ENCODE results near the gene RANBP3. TPM values are rescaled to one million over a fixed set of nuclear protein-coding genes. Genes with fewer than 3 reads are reported as not detected.

RANBP3 gene, protein sequence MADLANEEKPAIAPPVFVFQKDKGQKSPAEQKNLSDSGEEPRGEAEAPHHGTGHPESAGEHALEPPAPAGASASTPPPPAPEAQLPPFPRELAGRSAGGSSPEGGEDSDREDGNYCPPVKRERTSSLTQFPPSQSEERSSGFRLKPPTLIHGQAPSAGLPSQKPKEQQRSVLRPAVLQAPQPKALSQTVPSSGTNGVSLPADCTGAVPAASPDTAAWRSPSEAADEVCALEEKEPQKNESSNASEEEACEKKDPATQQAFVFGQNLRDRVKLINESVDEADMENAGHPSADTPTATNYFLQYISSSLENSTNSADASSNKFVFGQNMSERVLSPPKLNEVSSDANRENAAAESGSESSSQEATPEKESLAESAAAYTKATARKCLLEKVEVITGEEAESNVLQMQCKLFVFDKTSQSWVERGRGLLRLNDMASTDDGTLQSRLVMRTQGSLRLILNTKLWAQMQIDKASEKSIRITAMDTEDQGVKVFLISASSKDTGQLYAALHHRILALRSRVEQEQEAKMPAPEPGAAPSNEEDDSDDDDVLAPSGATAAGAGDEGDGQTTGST
- total RNA-seq (2014; rRNA removed; shearing (Covaris generic)): 98.3 and 105 TPM in 2 replicates
- polyA plus RNA-seq (2016; fragmentation: Nextera tagmentation; extraction: Ambion mirVana): 40.2 and 41.2 TPM in 2 replicates
- long read RNA-seq, transcript RANBP3-220 (16 exons, 1,783 nt): minor isoform, 9 of 27 reads
- long read RNA-seq, transcript RANBP3-201 (16 exons, 1,762 nt): major isoform, 12 of 27 reads
- long read RNA-seq, partial matches to known transcripts: 3 of 27 reads
- long read RNA-seq, other reads (novel, unspliced or antisense): 3 of 27 reads

DNA sequence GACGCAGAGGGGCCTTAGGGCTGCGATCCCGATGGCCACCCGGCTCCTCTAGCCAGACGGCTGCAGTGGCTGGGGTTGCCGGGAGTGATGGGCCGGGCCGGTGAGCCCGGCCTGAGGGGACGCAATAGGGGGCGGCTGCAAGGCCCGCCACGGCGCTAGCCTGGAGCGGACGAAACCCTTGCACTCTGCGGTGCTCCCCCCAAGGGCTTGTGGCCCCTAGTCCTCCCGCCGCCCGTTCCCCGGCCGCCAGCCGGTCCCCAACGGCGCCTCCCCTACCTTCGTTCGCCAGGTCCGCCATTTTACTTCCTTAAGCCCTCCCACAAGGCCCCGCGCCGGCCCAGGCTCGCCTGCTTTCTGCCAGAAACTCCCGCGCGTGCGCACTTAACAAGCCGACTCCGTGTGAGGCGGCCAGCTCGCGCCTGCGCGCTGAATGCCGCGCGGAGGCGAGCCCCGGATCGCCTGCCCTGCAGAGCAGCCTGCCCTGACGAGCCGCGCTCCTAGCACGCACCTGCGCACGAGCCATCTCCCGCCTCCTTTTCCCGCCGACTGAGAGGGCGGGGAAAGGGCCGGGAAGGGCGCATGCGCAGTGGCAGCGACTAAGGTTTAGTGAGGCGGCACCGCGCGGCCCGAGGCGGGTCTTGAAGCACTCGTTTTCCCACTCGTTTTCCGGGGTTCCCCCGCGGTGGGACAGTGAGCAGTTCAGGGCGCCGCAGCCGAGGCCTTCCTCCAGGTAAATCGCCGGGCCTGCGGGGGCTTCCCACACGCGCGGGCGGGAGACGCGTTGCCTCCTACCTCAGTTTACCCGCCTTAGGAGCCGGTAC, at the start of gene RANBP3:
RANBP3 (minus strand) TSS at position 356 of the 821 bp plus-strand sequence; CDS start at position 298, 58 bp downstream.
- H3K27ac Mint-ChIP-seq: peak within 1 kb of the TSS; percentile 86
- Histone ChIP-seq H2AFZ (peak within 1 kb of the TSS; percentile 90), H3K79me2 (replicated peaks; ENCODE audit: insufficient read depth) (peaks cover 56% of the 10 kb centered on the region), H3K4me3 (peak within 1 kb of the TSS; percentile 87), H3K4me1 (ENCODE audit: insufficient read depth) (peaks cover 20% of the 10 kb centered on the region; the same call in 1 of the 2 replicates), H3K9me2 (ENCODE audit: insufficient read depth) (no peaks in the 10 kb centered on the region), H3K36me3 (ENCODE audit: insufficient read depth) (no peaks in the 10 kb centered on the region), H3K27ac (ENCODE audit: low read depth) (peak within 1 kb of the TSS; percentile 85), H3K4me2 (peak within 1 kb of the TSS; percentile 96), H4K20me1 (replicated peaks; ENCODE audit: insufficient read depth) (peaks cover 39% of the 10 kb centered on the region), H3F3A (replicated peaks; ENCODE audit: low read depth) (no peaks in the 10 kb centered on the region; the same call in 1 of the 2 replicates), H3K27me3 (ENCODE audit: insufficient read depth) (no peaks in the 10 kb centered on the region)
- H3K4me3 Mint-ChIP-seq: peak within 1 kb of the TSS; percentile 91
- DNase-seq (ENCODE audit: low spot score) (peak; percentile 99), ATAC-seq (peak; percentile 95)
- H3K4me1 Mint-ChIP-seq: peaks cover 31% of the 10 kb centered on the region
- TF ChIP-seq CREB1 (CRISPR knock-in tag; IDR thresholded peaks at IDR 0.05; ENCODE audit: low read depth) (peak; percentile 51), POLR2AphosphoS5 (IDR thresholded peaks at IDR 0.05; ENCODE audit: low read depth) (peak; percentile 77), ZNF331 (CRISPR knock-in tag; IDR thresholded peaks at IDR 0.05; ENCODE audit: low read depth) (no peak), ZNF114 (CRISPR knock-in tag; IDR thresholded peaks at IDR 0.05) (no peak), ETS1 (IDR thresholded peaks at IDR 0.05) (no peak)
- TF ChIP-seq, protein P1, sequence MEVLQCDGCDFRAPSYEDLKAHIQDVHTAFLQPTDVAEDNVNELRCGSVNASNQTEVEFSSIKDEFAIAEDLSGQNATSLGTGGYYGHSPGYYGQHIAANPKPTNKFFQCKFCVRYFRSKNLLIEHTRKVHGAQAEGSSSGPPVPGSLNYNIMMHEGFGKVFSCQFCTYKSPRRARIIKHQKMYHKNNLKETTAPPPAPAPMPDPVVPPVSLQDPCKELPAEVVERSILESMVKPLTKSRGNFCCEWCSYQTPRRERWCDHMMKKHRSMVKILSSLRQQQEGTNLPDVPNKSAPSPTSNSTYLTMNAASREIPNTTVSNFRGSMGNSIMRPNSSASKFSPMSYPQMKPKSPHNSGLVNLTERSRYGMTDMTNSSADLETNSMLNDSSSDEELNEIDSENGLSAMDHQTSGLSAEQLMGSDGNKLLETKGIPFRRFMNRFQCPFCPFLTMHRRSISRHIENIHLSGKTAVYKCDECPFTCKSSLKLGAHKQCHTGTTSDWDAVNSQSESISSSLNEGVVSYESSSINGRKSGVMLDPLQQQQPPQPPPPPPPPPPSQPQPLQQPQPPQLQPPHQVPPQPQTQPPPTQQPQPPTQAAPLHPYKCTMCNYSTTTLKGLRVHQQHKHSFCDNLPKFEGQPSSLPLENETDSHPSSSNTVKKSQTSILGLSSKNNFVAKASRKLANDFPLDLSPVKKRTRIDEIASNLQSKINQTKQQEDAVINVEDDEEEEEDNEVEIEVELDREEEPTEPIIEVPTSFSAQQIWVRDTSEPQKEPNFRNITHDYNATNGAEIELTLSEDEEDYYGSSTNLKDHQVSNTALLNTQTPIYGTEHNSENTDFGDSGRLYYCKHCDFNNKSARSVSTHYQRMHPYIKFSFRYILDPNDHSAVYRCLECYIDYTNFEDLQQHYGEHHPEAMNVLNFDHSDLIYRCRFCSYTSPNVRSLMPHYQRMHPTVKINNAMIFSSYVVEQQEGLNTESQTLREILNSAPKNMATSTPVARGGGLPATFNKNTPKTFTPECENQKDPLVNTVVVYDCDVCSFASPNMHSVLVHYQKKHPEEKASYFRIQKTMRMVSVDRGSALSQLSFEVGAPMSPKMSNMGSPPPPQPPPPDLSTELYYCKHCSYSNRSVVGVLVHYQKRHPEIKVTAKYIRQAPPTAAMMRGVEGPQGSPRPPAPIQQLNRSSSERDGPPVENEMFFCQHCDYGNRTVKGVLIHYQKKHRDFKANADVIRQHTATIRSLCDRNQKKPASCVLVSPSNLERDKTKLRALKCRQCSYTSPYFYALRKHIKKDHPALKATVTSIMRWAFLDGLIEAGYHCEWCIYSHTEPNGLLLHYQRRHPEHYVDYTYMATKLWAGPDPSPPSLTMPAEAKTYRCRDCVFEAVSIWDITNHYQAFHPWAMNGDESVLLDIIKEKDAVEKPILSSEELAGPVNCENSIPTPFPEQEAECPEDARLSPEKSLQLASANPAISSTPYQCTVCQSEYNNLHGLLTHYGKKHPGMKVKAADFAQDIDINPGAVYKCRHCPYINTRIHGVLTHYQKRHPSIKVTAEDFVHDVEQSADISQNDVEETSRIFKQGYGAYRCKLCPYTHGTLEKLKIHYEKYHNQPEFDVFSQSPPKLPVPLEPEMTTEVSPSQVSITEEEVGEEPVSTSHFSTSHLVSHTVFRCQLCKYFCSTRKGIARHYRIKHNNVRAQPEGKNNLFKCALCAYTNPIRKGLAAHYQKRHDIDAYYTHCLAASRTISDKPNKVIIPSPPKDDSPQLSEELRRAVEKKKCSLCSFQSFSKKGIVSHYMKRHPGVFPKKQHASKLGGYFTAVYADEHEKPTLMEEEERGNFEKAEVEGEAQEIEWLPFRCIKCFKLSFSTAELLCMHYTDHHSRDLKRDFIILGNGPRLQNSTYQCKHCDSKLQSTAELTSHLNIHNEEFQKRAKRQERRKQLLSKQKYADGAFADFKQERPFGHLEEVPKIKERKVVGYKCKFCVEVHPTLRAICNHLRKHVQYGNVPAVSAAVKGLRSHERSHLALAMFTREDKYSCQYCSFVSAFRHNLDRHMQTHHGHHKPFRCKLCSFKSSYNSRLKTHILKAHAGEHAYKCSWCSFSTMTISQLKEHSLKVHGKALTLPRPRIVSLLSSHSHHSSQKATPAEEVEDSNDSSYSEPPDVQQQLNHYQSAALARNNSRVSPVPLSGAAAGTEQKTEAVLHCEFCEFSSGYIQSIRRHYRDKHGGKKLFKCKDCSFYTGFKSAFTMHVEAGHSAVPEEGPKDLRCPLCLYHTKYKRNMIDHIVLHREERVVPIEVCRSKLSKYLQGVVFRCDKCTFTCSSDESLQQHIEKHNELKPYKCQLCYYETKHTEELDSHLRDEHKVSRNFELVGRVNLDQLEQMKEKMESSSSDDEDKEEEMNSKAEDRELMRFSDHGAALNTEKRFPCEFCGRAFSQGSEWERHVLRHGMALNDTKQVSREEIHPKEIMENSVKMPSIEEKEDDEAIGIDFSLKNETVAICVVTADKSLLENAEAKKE (CRISPR knock-in tag; IDR thresholded peaks at IDR 0.05): no peak
- TF ChIP-seq, protein P2, sequence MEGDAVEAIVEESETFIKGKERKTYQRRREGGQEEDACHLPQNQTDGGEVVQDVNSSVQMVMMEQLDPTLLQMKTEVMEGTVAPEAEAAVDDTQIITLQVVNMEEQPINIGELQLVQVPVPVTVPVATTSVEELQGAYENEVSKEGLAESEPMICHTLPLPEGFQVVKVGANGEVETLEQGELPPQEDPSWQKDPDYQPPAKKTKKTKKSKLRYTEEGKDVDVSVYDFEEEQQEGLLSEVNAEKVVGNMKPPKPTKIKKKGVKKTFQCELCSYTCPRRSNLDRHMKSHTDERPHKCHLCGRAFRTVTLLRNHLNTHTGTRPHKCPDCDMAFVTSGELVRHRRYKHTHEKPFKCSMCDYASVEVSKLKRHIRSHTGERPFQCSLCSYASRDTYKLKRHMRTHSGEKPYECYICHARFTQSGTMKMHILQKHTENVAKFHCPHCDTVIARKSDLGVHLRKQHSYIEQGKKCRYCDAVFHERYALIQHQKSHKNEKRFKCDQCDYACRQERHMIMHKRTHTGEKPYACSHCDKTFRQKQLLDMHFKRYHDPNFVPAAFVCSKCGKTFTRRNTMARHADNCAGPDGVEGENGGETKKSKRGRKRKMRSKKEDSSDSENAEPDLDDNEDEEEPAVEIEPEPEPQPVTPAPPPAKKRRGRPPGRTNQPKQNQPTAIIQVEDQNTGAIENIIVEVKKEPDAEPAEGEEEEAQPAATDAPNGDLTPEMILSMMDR (conservative IDR thresholded peaks at IDR 0.05; ENCODE audit: low read depth in 2 of 2): no peak
- peaks cover 13% of the 10 kb centered on the region for H3K27me3 Mint-ChIP-seq (ENCODE audit: insufficient read depth, low read depth, poor library complexity)
- peaks cover 26% of the 10 kb centered on the region for H3K36me3 Mint-ChIP-seq (ENCODE audit: low read depth)
- H3K9me3 Mint-ChIP-seq: no peaks in the 10 kb centered on the region; the same call in none of the 3 replicates
